SK-N-SH (cell line): ENCODE measurements around the gene TRIM65. TPM values are rescaled to one million over a fixed set of nuclear protein-coding genes. Genes with fewer than 3 reads are reported as not detected.
"Not testable (repeated sequence)": the region's sequence is repeated elsewhere in the genome, so short reads cannot be mapped to it uniquely, and the experiment has no call there.

ENCODE experiments used
- CTCF ChIA-PET: fragments of 300-600, 350-600 bp; formaldehyde crosslinking; extraction: SDS; loops from one replicate; lab custom pipeline; 2021; lab: Yijun Ruan, JAX
- POLR2A ChIA-PET: fragments of 350-600 bp; sonication (Branson Sonifier 250); formaldehyde crosslinking; extraction: SDS; loops from one replicate; lab custom pipeline; 2020; ENCODE audit warnings: antibody characterized with exemption, inconsistent platforms; lab: Yijun Ruan, JAX
- DNase-seq: peaks from one replicate; pipeline ENCODE4 v3.0.0; 2012
- H2AFZ ChIP-seq: fragments of 200-600 bp; sonication (generic); 2 replicates; pipeline ENCODE4 v1.8.1; 2016; ENCODE audit warnings: antibody characterized with exemption, mild to moderate bottlenecking, low read depth
- H3F3A ChIP-seq: fragments of 200-600 bp; sonication (generic); replicated peaks from 2 replicates; pipeline ENCODE3; 2016; ENCODE audit warnings: antibody characterized with exemption, mild to moderate bottlenecking; ENCODE audit not compliant: insufficient read depth
- H3K27ac ChIP-seq, 2 experiments: fragments of 200-500 bp in 1 of 2; fragments of 200-600 bp in 1 of 2; sonication (Bioruptor generic) in 1 of 2; sonication (generic), shearing (Covaris generic) in 1 of 2; 2 replicates each; pipeline versions ENCODE4 v1.5.1 to v1.6.1; 2014 to 2016; ENCODE audit warnings: low read depth in 2 of 2, inconsistent platforms in 1 of 2, low read length in 1 of 2, mild to moderate bottlenecking in 1 of 2, mixed read lengths in 1 of 2
- H3K27me3 ChIP-seq: fragments of 200-600 bp; sonication (generic), shearing (Covaris generic); 2 replicates; pipeline ENCODE4 v1.6.1; 2016; ENCODE audit warnings: mixed run types; ENCODE audit not compliant: insufficient read depth
- H3K36me3 ChIP-seq, 2 experiments: fragments of 200-500 bp in 1 of 2; fragments of 200-600 bp in 1 of 2; sonication (Bioruptor generic) in 1 of 2; sonication (generic) in 1 of 2; replicated peaks in 1 of 2; 2 replicates each; pipeline versions ENCODE3 to v1.5.1; 2014 to 2016; ENCODE audit warnings: low read length in 1 of 2, mild to moderate bottlenecking in 1 of 2; ENCODE audit not compliant: insufficient read depth in 2 of 2, control insufficient read depth in 1 of 2
- H3K4me1 ChIP-seq, 2 experiments: fragments of 200-500 bp in 1 of 2; fragments of 200-600 bp in 1 of 2; sonication (Bioruptor generic) in 1 of 2; sonication (generic), shearing (Covaris generic) in 1 of 2; 2 replicates each; pipeline versions ENCODE4 v1.5.1 to v1.6.1; 2014 to 2016; ENCODE audit warnings: low read depth in 1 of 2, low read length in 1 of 2, mixed run types in 1 of 2; ENCODE audit not compliant: insufficient read depth in 2 of 2, control insufficient read depth in 1 of 2
- H3K4me2 ChIP-seq: fragments of 200-600 bp; sonication (generic), shearing (Covaris generic); 2 replicates; pipeline ENCODE4 v1.6.1; 2017; ENCODE audit warnings: mixed run types
- H3K4me3 ChIP-seq, 2 experiments: fragments of 200-500 bp in 1 of 2; fragments of 200-600 bp in 1 of 2; sonication (Bioruptor generic) in 1 of 2; sonication (generic), shearing (Covaris generic) in 1 of 2; 2 replicates each; pipeline versions ENCODE4 v1.5.1 to v1.8.1; 2014 to 2016; ENCODE audit warnings: low read depth in 2 of 2, inconsistent platforms in 1 of 2, low read length in 1 of 2, mild to moderate bottlenecking in 1 of 2, mixed read lengths in 1 of 2, moderate library complexity in 1 of 2
- H3K79me2 ChIP-seq: fragments of 200-600 bp; sonication (generic); 2 replicates; pipeline ENCODE4 v1.8.1; 2017; ENCODE audit warnings: mild to moderate bottlenecking; ENCODE audit not compliant: insufficient read depth
- H3K9ac ChIP-seq: fragments of 200-600 bp; sonication (generic); 2 replicates; pipeline ENCODE4 v1.6.1; 2017; ENCODE audit warnings: mixed run types
- H3K9me2 ChIP-seq: fragments of 200-600 bp; sonication (generic); 2 replicates; pipeline ENCODE4 v1.6.1; 2017; ENCODE audit warnings: mixed run types
- H3K9me3 ChIP-seq: fragments of 200-600 bp; sonication (generic); 2 replicates; pipeline ENCODE4 v1.6.1; 2017; ENCODE audit warnings: mixed run types, mild to moderate bottlenecking, moderate library complexity
- H4K20me1 ChIP-seq: fragments of 200-600 bp; sonication (generic); 2 replicates; pipeline ENCODE4 v1.6.1; 2017; ENCODE audit warnings: mild to moderate bottlenecking, mixed run types; ENCODE audit not compliant: insufficient read depth
- EZH2phosphoT487 ChIP-seq: fragments of 200-600 bp; sonication (generic); IDR thresholded peaks from 2 replicates; pipeline ENCODE4 v1.6.1; 2017; ENCODE audit warnings: low read depth, mixed run types, mild to moderate bottlenecking, antibody characterized with exemption, moderate library complexity, borderline replicate concordance
- FOXM1 ChIP-seq: IDR thresholded peaks from 2 replicates; pipeline ENCODE4 v1.4.0; 2012; ENCODE audit warnings: low read depth, mild to moderate bottlenecking
- GABPA ChIP-seq: IDR thresholded peaks from 2 replicates; pipeline ENCODE4 v1.4.0; 2012; ENCODE audit warnings: low read depth, mild to moderate bottlenecking
- JUND ChIP-seq: IDR thresholded peaks from 2 replicates; pipeline ENCODE4 v1.4.0; 2012
- MEF2A ChIP-seq: IDR thresholded peaks from 2 replicates; pipeline ENCODE4 v1.4.0; 2012; ENCODE audit warnings: low read depth, borderline replicate concordance
- POLR2AphosphoS5 ChIP-seq: IDR thresholded peaks from 2 replicates; pipeline ENCODE4 v1.6.1; 2012; ENCODE audit warnings: low read depth, low read length
- RCOR1 ChIP-seq: fragments of 150-350 bp; IDR thresholded peaks from 2 replicates; pipeline ENCODE4 v1.6.1; 2017; ENCODE audit warnings: antibody characterized with exemption, low read length
- REST ChIP-seq: IDR thresholded peaks from 2 replicates; pipeline ENCODE4 v1.6.1; 2012; ENCODE audit warnings: mild to moderate bottlenecking, low read depth, low read length, moderate library complexity
- RFX5 ChIP-seq: IDR thresholded peaks from 2 replicates; pipeline ENCODE4 v1.6.1; 2012; ENCODE audit warnings: mild to moderate bottlenecking, improper control_type of control experiment, low read length
- RXRA ChIP-seq: IDR thresholded peaks from 2 replicates; pipeline ENCODE4 v1.4.0; 2012; ENCODE audit warnings: low read depth, mild to moderate bottlenecking, borderline replicate concordance
- TAF1 ChIP-seq: IDR thresholded peaks from 2 replicates; pipeline ENCODE4 v1.6.1; 2012; ENCODE audit warnings: low read depth, mild to moderate bottlenecking, low read length, moderate library complexity, borderline replicate concordance
- TCF12 ChIP-seq: IDR thresholded peaks from 2 replicates; pipeline ENCODE4 v1.4.0; 2012
- YY1 ChIP-seq: IDR thresholded peaks from 2 replicates; pipeline ENCODE4 v1.4.0; 2012; ENCODE audit warnings: low read depth, mild to moderate bottlenecking
- WGBS: methylation state at CpG from one replicate; pipeline ENCODE4 v1.1.6; 2017; ENCODE audit warnings: low lambda C conversion rate; 5-methylcytosine and 5-hydroxymethylcytosine counted together
- polyA plus RNA-seq, 3 experiments: library from polyadenylated mRNA; depleted of rRNA; stranded (reverse); fragments of >200 nt; gene quantifications; 2 replicates each; pipeline ENCODE4 v1.2.3, GENCODE V29; 2012
- TF ChIP-seq, protein P1 (sequence below): IDR thresholded peaks from 2 replicates; pipeline ENCODE4; 2012
- TF ChIP-seq, protein P2 (sequence below): fragments of 200-600 bp; sonication (generic); IDR thresholded peaks from 2 replicates; pipeline ENCODE4 v1.6.1; 2017; ENCODE audit warnings: antibody characterized with exemption, mild to moderate bottlenecking, moderate library complexity

Gene TRIM65
- polyA plus RNA-seq, 1 of the 3 experiments (the other 2 are of a cell fraction) = 13.1 TPM

DNA sequence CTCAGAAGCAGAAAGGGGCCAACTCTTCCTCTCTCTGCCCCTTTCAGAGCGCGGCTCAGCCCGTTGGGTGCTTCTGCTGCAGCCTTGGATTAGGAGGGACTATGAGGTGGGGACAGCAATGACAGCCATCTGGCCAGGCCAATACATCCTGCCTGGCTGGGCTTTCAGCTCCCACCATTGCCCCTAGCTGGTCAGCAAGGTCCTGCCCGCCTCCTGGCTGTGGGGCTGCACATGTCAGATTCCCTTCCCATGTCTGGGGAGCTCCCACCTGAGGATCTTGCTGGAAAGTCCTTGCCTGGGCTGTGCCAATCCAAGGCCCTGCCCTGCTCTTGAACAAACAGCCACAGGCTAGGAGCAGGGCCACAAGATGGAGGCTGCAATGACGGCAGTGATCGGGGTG, 8.3 kb downstream of the TRIM65 start:
- ChIA-PET POLR2A (interaction anchor here (0.7 to 1.2 kb wide), 2 partner anchors 8 to 10 kb away, joined by 3 to 4 read pairs; partner anchors contain the start of genes TRIM47 and TRIM65), CTCF (interaction anchor here (1.0 to 16.0 kb wide), 4 partner anchors 10 to 61 kb away, joined by 3 to 214 read pairs (median 4); partner anchors contain the start of genes TRIM47 and WBP2)
- Histone ChIP-seq H3K9ac (no peak overlapping the region), H4K20me1 (no peaks in the 10 kb centered on the region), H3K27ac (no peak overlapping the region), H3K4me2 (no peak overlapping the region), H3F3A (peaks cover 21% of the 10 kb centered on the region), H3K4me1 (no peaks in the 10 kb centered on the region), H3K9me2 (no peaks in the 10 kb centered on the region), H3K79me2 (peaks cover 6% of the 10 kb centered on the region; the same call in 1 of the 2 replicates), H2AFZ (no peak overlapping the region), H3K9me3 (no peaks in the 10 kb centered on the region), H3K4me3 (no peak overlapping the region), H3K27me3 (no peaks in the 10 kb centered on the region), H3K36me3 (peaks cover 0 to 15% of the 10 kb centered on the region in 2 experiments)
- TF ChIP-seq, protein P1, sequence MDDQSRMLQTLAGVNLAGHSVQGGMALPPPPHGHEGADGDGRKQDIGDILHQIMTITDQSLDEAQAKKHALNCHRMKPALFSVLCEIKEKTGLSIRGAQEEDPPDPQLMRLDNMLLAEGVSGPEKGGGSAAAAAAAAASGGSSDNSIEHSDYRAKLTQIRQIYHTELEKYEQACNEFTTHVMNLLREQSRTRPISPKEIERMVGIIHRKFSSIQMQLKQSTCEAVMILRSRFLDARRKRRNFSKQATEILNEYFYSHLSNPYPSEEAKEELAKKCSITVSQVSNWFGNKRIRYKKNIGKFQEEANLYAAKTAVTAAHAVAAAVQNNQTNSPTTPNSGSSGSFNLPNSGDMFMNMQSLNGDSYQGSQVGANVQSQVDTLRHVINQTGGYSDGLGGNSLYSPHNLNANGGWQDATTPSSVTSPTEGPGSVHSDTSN = no peak
- TF ChIP-seq YY1 (no peak), GABPA (no peak), REST (no peak), JUND (no peak), MEF2A (no peak), TCF12 (no peak), RFX5 (no peak), FOXM1 (no peak), EZH2phosphoT487 (no peak), POLR2AphosphoS5 (no peak), TAF1 (no peak), RCOR1 (no peak), RXRA (no peak)
- TF ChIP-seq, protein P2, sequence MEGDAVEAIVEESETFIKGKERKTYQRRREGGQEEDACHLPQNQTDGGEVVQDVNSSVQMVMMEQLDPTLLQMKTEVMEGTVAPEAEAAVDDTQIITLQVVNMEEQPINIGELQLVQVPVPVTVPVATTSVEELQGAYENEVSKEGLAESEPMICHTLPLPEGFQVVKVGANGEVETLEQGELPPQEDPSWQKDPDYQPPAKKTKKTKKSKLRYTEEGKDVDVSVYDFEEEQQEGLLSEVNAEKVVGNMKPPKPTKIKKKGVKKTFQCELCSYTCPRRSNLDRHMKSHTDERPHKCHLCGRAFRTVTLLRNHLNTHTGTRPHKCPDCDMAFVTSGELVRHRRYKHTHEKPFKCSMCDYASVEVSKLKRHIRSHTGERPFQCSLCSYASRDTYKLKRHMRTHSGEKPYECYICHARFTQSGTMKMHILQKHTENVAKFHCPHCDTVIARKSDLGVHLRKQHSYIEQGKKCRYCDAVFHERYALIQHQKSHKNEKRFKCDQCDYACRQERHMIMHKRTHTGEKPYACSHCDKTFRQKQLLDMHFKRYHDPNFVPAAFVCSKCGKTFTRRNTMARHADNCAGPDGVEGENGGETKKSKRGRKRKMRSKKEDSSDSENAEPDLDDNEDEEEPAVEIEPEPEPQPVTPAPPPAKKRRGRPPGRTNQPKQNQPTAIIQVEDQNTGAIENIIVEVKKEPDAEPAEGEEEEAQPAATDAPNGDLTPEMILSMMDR = no peak
- DNase-seq = no peak
- WGBS = 75% methylated on average over 6 of the region's 6 CpGs

DNA sequence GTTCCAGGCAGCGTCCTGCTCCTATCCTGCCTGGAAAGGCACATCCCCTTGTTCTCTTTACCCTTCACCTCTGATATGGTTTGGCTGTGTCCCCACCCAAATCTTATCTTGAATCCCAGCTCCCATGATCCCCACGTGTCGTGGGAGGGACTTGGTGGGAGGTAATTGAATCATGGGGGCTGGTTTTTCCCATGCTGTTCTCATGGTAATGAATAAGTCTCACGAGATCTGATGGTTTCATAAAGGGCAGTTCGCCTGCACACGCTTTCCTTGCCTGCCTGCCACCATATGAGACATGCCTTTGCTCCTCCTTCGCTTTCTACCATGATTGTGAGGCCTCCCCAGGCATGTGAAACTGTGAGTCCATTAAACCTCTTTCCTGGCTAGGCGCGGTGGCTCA, 10.9 kb downstream of the TRIM65 start:
- H3F3A ChIP-seq = peaks cover 21% of the 10 kb centered on the region
- H3K4me2 ChIP-seq, H3K9me2 ChIP-seq, H3K79me2 ChIP-seq, H3K27ac ChIP-seq, H3K36me3 ChIP-seq, H3K9me3 ChIP-seq, H3K9ac ChIP-seq, DNase-seq, H3K27me3 ChIP-seq, POLR2A ChIA-PET, H3K4me3 ChIP-seq, H2AFZ ChIP-seq, H3K4me1 ChIP-seq, H4K20me1 ChIP-seq: not testable (repeated sequence)
- CTCF ChIA-PET = interaction anchor here (1.6 to 16.0 kb wide), 3 partner anchors 8 to 19 kb away, joined by 6 to 214 read pairs (median 214); partner anchors contain the start of genes MRPL38, TRIM47 and TRIM65
- 75% methylated on average over 9 of the region's 9 CpGs for WGBS
